Effector CD4-positive, alpha-beta T cell (primary cell): ENCODE results near the gene LGI4. TPM values are rescaled to one million over a fixed set of nuclear protein-coding genes. Genes with fewer than 3 reads are reported as not detected.

Source experiments
- DNase-seq: peaks from one replicate; pipeline ENCODE4 v3.0.0-alpha.2; 2020
- total RNA-seq: gene quantifications from one replicate; lab custom pipeline; 2026; lab: John Stamatoyannopoulos, UW

Gene LGI4
- not detected for total RNA-seq

DNA sequence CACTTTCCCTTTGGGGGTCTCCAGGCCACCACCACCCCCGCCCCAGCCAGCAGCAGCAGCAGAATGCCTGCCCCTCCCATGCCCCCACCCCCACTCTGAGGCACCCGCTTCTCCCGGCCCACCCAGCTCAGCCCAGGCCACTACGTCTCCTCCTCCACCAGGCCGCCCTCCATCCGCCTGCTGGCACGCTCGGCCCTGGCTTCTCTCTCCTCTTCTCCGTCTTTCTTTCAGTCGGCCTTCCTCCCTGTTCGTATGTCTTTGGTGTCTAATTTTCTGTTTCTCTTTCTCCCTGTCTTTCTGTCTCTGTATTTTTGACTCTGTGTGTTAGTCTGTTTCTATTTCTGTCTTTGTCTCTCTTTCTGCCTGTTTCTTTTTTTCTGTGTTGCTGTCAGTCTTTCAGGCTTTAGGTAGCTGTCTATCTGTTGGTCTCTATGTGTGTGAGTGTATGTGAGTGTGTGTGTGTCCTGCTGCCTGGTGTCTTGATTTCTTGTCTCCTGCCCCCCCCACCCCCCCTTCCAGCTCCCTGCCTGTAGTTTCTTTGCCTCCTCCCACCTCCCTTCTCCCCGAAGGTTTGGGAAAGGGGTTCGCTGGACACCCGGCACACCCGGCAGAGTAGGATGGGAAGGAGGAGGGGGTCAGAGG, at the start of gene LGI4:
LGI4 (minus strand) TSS at position 459 of the 642 bp plus-strand sequence; CDS start at position 80, 379 bp downstream.
- DNase-seq = no peak

DNA sequence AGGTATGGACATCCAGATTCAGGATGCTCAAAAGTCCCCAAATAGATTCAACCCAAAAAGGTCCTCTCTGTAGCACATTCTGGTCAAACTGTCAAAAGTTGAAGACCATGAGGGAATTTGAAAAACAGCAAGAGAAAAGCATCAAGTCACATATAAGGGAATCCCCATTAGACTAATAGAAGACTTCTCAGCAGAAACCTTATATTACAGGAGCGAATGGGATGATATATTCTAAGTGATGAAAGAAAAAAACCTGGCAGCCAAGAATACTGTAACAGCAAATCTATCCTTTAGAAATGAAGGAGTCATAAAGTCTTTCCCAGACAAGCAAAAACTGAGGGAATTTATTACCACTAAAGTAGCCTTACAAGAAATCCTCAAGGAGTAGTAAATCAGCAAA, 49.4 kb upstream of the LGI4 start:
- no peak for DNase-seq

DNA sequence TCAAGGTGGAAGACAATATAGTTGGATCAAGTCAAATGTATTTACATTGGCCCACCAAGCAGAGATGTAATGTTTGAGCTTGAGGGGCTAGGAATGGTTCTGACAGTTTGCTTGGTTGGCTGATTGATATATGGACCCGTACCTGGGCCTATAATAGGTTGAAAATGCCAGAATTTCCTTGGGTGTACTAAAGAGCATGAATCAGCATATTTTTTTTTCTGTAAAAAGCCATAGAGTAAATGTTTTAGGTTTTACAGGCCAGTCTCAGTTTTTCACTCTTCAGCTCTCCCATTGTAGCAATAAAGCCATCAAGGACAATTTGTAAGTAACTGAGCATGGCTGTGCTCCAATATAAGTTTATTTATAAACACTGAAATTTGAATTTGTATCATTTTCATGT, 46.5 kb upstream of the LGI4 start:
- DNase-seq = no peak

DNA sequence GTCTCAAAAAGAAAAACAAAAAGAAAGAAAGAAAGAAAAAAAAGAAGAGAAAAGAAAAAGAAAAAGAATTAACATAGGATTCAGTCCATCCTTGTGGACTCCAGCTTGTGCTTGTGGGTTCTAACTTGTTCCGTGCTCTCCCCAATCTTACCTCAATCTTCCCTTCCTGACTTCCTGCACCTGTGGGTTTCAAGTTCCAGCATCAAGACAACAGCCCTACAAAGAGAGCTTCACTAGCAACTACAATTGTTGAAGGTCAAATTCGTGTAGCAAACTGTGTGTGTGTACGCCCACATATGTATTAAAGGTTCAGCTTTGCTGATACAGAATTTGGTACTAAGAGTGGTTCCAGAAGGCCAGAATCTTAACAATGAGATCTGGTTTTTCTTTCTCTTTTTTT, 45.0 kb upstream of the LGI4 start:
- no peak for DNase-seq

DNA sequence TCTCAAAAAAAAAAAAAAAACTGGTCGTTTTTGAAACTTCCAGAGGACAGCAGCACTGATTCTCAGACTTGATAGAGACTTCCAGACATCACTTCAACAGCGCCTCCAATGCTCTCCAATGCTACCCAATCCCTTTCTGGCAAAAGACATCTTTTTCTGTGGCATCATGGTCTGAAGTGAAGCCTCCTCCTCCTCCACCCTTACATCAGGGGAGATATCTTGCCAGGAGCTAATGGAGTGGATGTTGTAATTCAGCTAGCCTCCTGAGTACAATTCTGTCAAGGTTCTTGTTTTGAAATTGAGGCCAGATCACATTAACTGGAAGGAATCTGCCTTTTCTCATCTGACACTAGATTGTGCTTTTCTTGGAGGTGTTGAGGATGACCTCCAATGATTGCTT, 43.8 kb upstream of the LGI4 start:
- DNase-seq = no peak

DNA sequence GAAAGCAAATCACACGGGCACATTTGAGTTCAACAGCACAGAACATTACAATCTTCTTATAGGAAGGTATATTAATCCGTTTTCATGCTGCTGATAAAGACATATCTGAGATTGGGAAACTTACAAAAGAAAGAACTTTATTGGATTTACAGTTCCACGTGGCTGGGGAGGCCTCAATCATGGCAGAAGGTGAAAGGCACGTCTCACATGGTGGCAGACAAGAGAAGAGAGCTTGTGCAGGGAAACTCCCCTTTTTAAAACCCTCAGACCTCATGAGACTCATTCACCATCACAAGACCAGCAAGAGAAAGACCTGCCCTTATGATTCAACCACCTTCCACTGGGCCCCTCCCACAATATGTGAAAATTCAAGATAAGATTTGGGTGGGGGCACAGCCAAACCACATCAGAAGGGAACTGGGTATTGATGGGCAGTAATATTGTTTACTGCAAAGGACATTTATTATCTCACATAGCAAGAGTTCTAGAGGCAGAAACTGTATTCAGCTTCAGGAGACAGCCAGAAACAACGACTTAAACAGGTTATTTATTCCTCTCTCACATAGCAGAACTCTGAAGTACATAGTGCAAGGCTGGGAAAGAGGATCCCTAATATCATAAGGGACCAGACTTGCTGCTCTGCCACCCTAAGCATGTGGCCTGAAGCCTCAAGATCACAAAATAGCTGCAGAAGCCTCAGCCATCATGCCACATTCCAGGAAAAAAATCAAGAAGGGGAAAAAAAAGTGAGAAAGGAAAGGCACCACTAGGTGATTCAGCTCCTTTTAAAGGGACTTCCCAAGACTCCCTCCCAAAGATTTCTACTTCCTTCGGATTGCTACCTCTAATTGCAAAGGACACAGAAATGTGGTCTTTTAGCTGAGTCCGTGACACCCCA, 42.8 kb upstream of the LGI4 start:
- no peak for DNase-seq

DNA sequence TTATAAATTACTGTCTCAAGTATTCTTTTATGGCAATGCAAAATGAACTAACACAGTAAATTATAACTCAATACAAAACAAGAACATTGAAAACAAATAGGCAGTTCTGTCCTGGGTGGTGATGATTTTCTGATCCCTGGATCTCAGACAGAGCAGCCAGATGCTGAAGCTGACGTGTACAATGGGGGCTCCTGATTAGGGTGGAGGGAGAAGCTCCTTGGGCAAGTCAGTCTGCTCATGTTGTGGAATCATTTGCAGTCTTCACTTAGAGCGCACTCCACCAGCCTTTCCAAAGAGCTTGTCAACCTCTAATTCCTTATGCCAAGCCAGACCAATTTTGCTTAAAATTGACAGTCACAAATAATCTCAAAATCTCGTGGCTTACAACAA, 41.3 kb upstream of the LGI4 start:
- no peak for DNase-seq

DNA sequence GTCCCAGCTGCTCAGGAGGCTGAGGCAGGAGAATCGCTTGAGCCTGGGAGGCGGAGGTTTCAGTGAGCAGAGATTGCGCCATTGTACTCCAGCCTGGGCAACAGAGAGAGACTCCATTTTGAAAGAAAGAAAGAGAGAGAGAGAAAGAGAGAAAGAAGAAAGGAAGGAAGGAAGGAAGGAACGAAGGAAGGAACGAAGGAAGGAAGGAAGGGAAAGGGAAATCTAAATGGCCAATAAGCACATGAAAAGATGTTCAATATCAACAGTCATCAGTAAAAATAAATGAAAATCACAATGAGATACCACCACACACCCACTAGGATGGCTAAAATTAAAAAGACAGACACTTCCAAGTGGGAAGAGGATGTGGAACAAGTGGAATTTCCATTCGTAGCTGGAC, 39.4 kb upstream of the LGI4 start:
- no peak for DNase-seq

DNA sequence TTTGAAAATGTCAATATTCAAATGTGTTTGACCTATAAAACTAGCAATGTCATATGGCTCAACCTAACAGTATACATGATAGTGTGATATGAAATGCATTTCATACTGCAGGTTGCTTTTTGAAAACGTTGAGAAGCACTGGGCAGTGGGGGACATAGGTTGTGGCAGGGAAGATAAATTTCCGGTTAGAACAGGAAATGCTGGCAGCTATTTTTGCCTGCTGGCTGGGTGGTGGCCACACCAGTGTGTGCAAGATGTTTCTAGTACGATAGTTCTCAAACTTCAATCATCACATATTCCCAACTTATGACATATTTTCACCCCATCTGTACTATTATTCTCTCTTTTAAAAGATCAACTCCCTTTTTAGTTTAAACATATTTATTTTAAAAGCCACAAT, 36.9 kb upstream of the LGI4 start:
- no peak for DNase-seq

DNA sequence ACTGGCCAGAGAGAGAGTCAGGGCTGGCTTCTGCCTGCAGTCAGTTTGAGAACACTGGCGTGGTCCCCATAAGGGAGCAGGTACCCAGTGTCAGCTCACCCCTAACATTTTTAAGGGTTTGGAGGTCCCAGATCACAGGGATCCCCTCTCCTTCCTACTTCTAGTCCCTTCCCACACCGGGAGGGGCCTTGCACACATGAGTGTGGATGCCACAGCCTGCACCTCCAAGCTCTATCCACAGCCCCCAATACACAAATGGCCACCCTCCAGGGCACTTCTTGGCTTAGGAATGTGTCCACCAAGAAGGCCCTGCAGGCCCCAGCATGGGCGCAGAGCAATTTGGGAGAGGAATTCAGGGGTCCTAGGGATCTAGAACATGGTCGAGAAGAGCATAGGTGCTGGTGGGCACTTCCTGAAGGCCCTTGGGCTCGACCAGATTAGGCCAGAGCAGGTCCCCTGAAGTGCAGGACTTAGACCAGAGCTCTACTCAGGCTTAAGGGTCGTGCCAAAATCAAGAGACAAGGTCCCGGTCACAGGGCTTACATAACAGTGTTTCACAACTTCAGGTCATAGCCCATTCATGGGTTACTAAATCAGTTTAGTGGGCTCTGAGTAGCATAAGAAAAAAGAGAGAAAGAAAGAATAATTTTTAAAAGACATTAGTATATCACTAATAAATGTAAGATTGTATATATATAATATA, 35.7 kb upstream of the LGI4 start:
- DNase-seq = no peak

DNA sequence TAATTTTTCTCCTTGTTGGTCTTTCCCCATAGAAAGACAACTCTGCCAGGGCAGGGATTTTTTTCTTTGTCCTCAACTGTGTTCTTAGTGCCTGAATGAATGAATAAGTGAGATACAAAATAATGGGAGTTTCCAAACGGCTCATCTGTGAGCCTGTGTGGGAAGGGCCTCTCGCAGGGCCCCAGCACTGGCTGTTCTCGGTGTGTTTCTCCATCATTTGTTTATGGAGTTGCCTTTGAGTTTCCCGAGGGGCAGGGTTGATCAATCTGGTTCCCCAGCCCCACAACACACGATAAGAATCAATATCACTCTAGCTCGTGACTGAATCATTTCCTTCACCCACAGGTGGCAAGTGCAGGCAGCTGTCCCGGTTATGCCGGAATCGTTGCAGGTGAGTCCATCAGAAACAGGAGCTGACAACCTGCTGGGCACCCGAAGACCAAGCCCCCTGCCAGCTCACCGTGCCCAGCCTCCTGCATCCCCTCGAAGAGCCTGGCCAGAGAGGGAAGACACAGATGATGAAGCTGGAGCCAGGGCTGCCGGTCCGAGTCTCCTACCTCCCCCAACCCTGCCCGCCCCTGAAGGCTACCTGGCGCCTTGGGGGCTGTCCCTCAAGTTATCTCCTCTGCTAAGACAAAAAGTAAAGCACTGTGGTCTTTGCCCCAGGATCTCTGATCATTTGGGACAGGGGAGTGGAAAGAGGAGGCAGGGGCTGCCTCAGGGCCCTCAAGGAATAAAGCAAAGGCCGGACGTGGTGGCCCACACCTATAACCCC, 34.5 kb upstream of the LGI4 start:
- no peak for DNase-seq

DNA sequence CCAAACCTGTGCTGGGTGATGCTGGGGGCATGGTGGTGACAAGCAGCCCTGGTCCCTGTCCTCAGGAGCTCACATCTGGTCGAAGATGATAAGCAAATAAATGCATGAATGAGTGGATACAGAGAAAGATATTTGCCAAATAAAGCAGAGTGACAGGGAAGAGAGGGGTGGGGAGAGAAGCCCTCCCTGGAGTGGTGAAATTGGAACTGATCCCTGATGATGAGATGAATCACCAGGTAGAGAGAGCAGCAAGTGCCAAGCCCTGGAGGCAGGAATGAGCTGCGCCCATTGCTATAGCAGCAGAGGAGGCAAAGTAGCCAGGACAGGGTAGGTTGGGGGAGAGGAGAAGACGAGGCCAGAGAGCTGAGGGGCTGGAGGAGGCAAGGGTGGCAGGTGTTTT, 33.3 kb upstream of the LGI4 start:
- no peak for DNase-seq

DNA sequence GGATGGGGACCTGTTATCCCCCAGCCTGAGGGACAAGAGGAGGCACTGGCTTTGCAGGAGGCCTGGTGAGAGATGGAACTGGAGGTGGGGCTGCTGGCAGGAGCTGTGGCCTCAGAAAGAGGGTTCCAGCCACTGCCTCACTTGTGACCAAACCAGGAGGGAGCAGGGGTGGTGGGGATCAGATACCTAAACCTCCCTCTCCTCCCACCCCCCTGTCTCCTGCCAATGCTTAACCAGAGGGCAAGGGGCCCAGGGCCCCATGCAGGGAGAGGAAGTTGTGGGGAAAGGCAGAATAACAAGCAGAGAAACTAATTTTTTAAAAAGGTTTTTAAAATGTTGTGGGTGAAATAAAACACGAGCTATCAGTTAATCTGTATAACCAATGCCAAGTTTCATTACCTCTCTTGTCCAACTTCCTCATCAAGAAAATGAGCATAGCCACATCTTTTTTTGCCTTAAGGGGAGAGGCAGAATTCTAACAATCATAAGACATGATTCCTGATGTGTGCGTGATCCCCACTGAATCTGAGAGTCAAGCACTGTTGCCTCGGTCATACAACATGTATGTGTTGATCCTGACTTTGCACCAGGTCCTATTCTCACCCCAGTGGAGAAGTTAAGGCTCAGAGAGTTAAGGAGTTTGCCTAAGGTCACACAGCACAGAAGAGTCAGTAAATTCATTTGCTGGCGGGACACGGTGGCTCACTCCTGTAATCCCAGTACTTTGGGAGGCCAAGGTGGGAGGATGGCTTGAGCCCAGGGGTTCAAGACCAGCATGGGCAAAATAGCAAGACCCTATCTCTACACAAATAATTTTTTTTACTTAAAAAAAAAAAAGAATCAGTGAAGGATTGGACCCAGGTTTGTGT, 32.6 kb upstream of the LGI4 start:
- DNase-seq = no peak

DNA sequence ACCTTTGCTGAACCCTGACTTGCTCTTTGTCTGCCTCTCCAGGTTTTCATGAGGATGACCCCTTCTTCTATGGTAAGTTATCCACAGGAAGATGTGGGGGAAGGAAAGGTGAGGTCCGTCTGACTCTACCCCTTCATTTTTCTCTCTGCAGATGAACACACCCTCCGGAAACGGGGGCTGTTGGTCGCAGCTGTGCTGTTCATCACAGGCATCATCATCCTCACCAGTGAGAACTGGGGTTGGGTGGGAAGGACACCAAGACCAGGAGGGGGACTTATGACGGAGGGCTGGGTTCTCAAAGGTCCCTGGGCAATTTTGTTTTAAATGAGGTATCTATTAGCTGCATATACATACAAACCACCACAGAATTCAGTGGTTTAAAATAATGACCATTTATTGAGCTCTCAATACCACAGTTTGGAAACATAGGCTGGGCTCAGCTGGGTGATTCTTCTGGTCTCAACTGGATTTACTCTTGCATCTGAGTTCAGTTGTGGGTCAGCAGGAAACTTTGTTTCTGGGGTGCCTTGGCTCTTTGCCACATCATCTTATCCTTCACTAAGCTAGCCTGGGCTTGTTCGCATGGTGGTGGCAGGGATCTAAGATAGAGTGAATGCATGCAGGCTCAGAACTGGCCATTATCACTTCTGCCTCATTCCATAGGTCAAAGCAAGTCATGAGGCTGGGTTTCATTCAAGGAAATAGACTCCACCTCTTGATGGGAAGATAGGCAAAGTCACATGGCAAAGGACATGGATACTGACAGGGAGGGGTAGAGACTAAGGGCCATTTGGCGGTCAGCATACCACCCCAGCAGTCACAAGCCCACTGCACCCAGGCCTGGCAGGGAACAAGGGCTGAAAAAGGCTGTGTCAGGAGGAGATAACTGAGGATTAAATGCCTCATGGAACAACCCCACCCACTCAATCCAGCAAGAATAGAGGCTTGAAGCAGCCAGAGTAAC, 31.5 kb upstream of the LGI4 start:
- no peak for DNase-seq

DNA sequence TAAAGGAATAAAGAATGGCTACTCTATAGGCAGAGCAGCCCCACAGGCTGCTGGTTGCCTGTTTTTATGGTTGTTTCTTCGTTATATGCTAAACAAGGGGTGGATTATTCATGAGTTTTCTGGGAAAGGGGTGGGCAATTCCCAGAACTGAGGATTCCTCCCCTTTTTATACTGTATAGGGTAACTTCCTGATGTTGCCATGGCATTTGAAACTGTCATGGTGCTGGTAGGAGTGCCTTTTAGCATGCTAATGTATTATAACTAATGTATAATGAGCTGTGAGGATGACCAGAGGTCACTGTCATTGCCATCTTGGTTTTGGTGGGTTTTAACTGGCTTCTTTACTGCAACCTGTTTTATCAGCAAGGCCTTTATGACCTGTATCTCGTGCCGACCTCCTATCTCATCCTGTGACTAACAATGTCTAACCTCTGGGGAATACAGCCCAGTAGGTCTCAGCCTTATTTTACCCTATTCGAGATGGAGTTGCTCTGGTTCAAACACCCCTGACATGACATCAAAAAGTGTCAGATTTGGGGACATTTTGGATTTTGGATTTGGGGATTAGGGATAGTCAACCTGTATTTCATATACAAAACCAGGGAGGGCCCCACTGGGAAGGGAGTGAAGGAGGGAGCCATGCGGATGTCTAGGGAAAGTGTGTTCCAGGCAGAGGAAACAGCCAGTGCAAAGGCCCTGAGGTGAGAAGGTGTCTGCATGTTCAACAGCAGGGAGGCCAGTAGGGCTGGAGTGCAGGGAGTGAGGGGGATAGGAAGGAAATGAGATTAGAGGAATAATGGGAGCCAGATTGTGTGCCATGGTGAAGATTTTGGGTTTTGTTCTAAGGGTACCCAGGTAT, 30.6 kb upstream of the LGI4 start:
- no peak for DNase-seq

DNA sequence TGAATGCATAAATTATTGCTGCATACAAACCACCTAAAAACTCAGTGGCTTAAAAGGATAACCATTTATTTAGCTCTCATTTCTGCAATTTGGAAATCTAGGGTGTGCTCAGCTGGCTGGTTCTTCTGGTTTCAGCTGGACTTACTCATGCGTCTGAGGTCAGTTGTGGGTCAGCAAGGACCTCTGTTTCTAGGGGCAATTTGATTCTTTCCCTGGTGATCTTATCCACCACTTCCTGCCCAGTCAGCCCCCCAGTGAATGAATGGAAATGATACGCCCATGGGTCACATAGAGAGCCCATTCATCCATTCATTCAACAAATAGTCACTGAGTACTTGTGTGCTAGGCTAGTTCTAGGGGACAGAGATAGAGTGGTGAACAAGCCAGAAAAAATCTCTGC, 29.6 kb upstream of the LGI4 start:
- DNase-seq = no peak

DNA sequence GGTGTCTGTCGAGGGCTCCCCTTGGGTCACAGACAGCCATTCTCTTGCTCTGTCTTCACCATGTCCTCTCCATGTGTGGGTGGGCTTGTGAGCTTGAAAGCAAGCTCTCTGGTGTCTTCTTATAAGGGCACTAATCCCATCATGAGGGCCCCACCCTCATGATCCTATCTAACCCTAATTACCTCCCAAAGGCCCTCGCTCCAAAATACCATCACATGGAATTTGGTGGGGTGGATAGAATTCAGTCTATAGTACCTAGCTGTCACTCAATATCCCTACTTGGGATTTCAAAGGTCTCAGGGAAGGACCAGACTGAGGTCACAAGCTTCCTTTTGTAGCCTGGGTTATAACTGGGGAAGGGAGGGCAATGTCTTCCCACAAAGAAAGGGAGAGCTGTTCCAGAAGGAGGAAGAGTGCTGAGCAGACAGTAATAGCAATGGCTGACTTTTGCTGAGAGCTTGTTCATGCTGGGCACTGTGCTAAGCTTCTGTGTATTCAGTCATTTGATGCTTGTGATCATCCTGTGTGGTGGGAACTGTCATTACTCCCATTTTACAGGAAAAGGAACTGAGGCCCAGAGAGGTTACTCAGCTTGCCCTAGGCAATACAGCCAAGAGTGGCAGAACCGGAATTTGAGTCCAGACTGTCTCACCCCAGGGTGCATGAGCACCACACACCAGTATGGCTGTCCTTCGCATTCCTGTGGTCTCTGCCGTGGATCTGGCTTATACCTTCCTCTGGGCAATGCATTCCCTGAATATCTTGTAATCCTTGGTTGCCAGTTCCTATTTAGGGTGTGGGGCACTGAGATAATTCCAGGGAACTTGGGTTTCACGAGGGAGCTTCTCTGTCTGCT, 27.8 kb upstream of the LGI4 start:
- no peak for DNase-seq

DNA sequence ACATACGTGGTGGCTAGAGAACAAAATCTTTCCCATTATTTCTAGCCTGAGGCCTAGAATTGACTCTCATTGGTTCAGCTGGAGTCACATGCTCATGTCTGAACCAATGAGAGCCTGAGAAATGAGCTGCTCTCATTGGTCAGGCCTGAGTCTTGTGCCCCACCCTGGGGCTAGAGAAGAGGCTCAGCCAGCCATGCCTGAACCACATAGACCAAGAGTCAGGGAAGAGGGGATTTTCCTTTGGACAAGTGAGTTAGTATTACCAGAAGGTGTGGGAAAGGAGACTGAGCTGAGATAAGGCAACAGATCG, 26.5 kb upstream of the LGI4 start:
- no peak for DNase-seq
